ENCODE measurements around the gene LPCAT1. TPM values are rescaled to one million over a fixed set of nuclear protein-coding genes. Genes with fewer than 3 reads are reported as not detected.
A peak's percentile ranks its signal among the peaks of the same experiment; 100 is the strongest.

The LPCAT1 gene
- total and polyA plus RNA-seq, 2 donors (not counting 3 experiments of a cell fraction or from before 2014, with no cell fraction given), result 28.9 to 57.2 TPM

GRCh38 chr5:1511651-1512540, 11.9 kb downstream of the LPCAT1 start:
- no peak overlapping the region for H2AFZ ChIP-seq (ENCODE audit: low read depth, low read length)
- DNase-seq (ENCODE audit: low read depth, low spot score) (no peak), FAIRE-seq (no peak)
- BruUV-seq (replicated peaks), result no TSS peak
- dilution Hi-C loops (cut with MboI; ENCODE audit: extremely low pct_ligation_motif_present, low sequenced_read_pairs), result no loop called here
- H4K20me1 ChIP-seq (replicated peaks; ENCODE audit: control insufficient read depth, extremely low read depth, insufficient read depth, low read length), result peaks cover 2% of the 10 kb centered on the region
- H3K9me3 ChIP-seq (replicated peaks; ENCODE audit: control insufficient read depth, insufficient read depth, low read length), result no peaks in the 10 kb centered on the region
- intact Hi-C loops (cut with micrococcal nuclease), result no loop called here
- H3K36me3 ChIP-seq (ENCODE audit: control insufficient read depth in 2 of 2, extremely low read depth in 1 of 2, insufficient read depth in 2 of 2, low read length in 2 of 2), result peaks cover 0 to 15% of the 10 kb centered on the region in 2 experiments
- TF ChIP-seq GATA2 (IDR thresholded peaks at IDR 0.05; ENCODE audit: insufficient read depth, insufficient read length, low read depth, low read length), result no peak
- no peak for TF ChIP-seq MYC (IDR thresholded peaks at IDR 0.05; ENCODE audit: low read depth, low read length)
- TF ChIP-seq POLR2AphosphoS5 (IDR thresholded peaks at IDR 0.05; ENCODE audit: insufficient read depth, low read depth, low read length), result no peak
- TF ChIP-seq FOS (IDR thresholded peaks at IDR 0.05; ENCODE audit: borderline replicate concordance, insufficient read depth, low read length), result no peak
- TF ChIP-seq CTCF (IDR thresholded peaks at IDR 0.05; ENCODE audit: extremely low read depth in 1 of 2, insufficient read depth in 1 of 2, low read depth in 1 of 2, low read length in 2 of 2), result peak in 1 of 2 donors; percentile 14
- no peak for TF ChIP-seq JUN (IDR thresholded peaks at IDR 0.05; ENCODE audit: borderline replicate concordance, insufficient read depth, insufficient read length, low read depth)
- no peak for TF ChIP-seq POLR2A (IDR thresholded peaks at IDR 0.05; ENCODE audit: low read depth, low read length)
- no peak for TF ChIP-seq EZH2 (IDR thresholded peaks at IDR 0.05; ENCODE audit: borderline replicate concordance, low read depth, low read length, severe bottlenecking)
- H3K9ac ChIP-seq (replicated peaks; ENCODE audit: extremely low read depth, insufficient read depth, low read length), result no peak overlapping the region
- no peaks in the 10 kb centered on the region for H3K27me3 ChIP-seq (ENCODE audit: control insufficient read depth in 2 of 2, insufficient read depth in 2 of 2, low read length in 2 of 2)
- H3K4me1 ChIP-seq (ENCODE audit: control insufficient read depth, extremely low read depth, insufficient read depth, low read length), result no peaks in the 10 kb centered on the region
- no peaks in the 10 kb centered on the region for H3K9me1 ChIP-seq (replicated peaks; ENCODE audit: control insufficient read depth, extremely low read depth, insufficient read depth, low read length)
- H3K79me2 ChIP-seq (ENCODE audit: control insufficient read depth, insufficient read depth, low read length), result peaks cover 87% of the 10 kb centered on the region
- CTCF ChIA-PET, result interaction anchor here (0.6 to 0.7 kb wide), 3 partner anchors 21 to 133 kb away, joined by 3 read pairs; no protein-coding TSS in a partner anchor
- H3K27ac ChIP-seq (ENCODE audit: insufficient read depth, low read depth, low read length), result no peak overlapping the region
- no peak overlapping the region for H3K4me2 ChIP-seq (ENCODE audit: insufficient read depth, low read length)
- POLR2A ChIA-PET, result no interaction called here
- no peak overlapping the region for H3K4me3 ChIP-seq (replicated peaks in 1 of 3; ENCODE audit: insufficient read depth in 1 of 3, low read depth in 1 of 3, low read length in 3 of 3)
